ENCODE results near the gene RAB5IF. TPM values are rescaled to one million over a fixed set of nuclear protein-coding genes. Genes with fewer than 3 reads are reported as not detected.

RAB5IF gene
- total and polyA plus RNA-seq, 2 donors from 2014 or later: 71.0 to 110 TPM

DNA sequence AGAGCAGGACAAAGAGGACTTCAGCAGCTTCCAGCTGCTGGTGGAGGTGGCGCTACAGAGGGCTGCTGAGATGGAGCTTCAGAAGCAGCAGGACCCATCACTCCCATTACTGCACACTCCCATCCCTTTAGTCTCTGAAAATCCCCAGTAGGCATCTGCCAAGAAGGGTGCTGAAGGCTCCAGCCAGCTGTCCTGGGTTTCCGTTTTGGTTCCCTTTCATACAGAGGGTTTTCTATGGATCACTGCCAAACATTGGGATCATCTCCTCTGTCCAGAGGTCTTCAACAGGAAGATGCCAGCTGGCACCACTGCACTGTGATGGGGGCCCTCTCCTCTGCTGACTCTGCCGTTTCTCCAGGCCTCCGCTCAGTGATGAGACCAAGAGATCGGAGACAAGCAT is 14.3 kb upstream of the RAB5IF start:
- FAIRE-seq: no peak
- peaks cover 0 to 2% (median 0%) of the 10 kb centered on the region in 3 donors for H3K4me1 ChIP-seq (ENCODE audit: control insufficient read depth in 2 of 3, insufficient read depth in 2 of 3, low read depth in 1 of 3, low read length in 3 of 3)
- DNase-seq: no peak
- no peak overlapping the region for H3K4me3 ChIP-seq (ENCODE audit: low read length in 3 of 3)
- H3K27me3 ChIP-seq (ENCODE audit: control insufficient read depth, insufficient read depth, low read length): no peaks in the 10 kb centered on the region
- H3K9ac ChIP-seq (ENCODE audit: low read length in 3 of 3): no peak overlapping the region
- TF ChIP-seq, protein P1, sequence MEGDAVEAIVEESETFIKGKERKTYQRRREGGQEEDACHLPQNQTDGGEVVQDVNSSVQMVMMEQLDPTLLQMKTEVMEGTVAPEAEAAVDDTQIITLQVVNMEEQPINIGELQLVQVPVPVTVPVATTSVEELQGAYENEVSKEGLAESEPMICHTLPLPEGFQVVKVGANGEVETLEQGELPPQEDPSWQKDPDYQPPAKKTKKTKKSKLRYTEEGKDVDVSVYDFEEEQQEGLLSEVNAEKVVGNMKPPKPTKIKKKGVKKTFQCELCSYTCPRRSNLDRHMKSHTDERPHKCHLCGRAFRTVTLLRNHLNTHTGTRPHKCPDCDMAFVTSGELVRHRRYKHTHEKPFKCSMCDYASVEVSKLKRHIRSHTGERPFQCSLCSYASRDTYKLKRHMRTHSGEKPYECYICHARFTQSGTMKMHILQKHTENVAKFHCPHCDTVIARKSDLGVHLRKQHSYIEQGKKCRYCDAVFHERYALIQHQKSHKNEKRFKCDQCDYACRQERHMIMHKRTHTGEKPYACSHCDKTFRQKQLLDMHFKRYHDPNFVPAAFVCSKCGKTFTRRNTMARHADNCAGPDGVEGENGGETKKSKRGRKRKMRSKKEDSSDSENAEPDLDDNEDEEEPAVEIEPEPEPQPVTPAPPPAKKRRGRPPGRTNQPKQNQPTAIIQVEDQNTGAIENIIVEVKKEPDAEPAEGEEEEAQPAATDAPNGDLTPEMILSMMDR (IDR thresholded peaks at IDR 0.05; ENCODE audit: borderline replicate concordance, extremely low read depth, insufficient read depth): no peak
- intact Hi-C loops (cut with DNase I): no loop called here
- no peaks in the 10 kb centered on the region for H3K9me3 ChIP-seq (ENCODE audit: control insufficient read depth in 2 of 3, insufficient read depth in 1 of 3, low read length in 3 of 3)
- H3K27ac ChIP-seq (ENCODE audit: low read depth in 2 of 2, low read length in 2 of 2): no peak overlapping the region
- H3K36me3 ChIP-seq (ENCODE audit: control insufficient read depth in 2 of 3, insufficient read depth in 3 of 3, low read length in 3 of 3): peaks cover 0 to 4% (median 0%) of the 10 kb centered on the region in 3 donors

DNA sequence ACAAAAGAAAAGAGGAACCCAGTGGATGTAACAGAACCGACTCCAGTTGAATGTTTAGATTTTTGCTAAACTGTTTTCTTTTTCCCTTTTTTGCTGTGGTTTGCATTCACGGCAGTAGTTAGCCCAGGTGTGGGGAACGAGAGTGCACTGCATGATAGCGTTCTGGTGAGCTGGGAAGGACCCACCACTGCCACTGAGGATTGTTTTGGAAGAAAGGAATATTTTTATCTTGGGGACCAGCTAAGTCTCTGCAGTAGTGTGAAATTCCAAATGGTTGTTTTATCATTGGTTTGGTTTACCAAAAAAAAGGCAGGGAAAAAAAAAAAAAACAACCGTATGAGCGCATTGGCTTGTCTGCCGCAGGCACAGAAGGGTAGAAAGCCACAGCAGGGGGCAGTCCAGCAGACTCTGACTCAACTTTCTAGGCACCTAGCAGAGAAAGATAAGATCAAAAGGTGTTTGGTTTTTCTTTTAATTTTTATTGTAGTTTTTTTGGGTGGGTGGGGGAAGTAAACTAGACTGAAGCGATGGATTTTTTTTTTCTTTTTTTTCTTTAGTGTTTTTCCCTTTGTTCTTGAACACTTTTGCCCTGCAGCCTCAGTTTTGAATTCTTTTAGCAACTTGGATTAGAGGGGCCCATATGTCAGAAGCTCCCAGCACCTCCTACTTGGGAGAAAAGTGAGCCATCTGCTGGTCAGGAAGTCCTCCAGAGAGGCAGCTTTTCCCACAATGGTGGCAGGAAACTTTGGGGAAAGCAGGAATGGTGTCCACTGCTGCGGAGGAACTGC is 13.5 kb upstream of the RAB5IF start:
- Histone ChIP-seq H3K9me3 (ENCODE audit: control insufficient read depth in 2 of 3, insufficient read depth in 1 of 3, low read length in 3 of 3) (no peaks in the 10 kb centered on the region), H3K27ac (ENCODE audit: low read depth in 2 of 2, low read length in 2 of 2) (no peak overlapping the region), H3K36me3 (ENCODE audit: control insufficient read depth in 2 of 3, insufficient read depth in 3 of 3, low read length in 3 of 3) (peaks cover 0 to 4% (median 0%) of the 10 kb centered on the region in 3 donors), H3K4me3 (ENCODE audit: low read length in 3 of 3) (no peak overlapping the region), H3K27me3 (ENCODE audit: control insufficient read depth, insufficient read depth, low read length) (no peaks in the 10 kb centered on the region), H3K9ac (ENCODE audit: low read length in 3 of 3) (no peak overlapping the region), H3K4me1 (ENCODE audit: control insufficient read depth in 2 of 3, insufficient read depth in 2 of 3, low read depth in 1 of 3, low read length in 3 of 3) (no peaks in the 10 kb centered on the region)
- peak in 3 of 5 donors; percentile 31 to 75 (median 54) for DNase-seq
- FAIRE-seq: no peak
- intact Hi-C loops (cut with DNase I): no loop called here
- TF ChIP-seq, protein P1 (IDR thresholded peaks at IDR 0.05; ENCODE audit: borderline replicate concordance, extremely low read depth, insufficient read depth): peak; percentile 42

DNA sequence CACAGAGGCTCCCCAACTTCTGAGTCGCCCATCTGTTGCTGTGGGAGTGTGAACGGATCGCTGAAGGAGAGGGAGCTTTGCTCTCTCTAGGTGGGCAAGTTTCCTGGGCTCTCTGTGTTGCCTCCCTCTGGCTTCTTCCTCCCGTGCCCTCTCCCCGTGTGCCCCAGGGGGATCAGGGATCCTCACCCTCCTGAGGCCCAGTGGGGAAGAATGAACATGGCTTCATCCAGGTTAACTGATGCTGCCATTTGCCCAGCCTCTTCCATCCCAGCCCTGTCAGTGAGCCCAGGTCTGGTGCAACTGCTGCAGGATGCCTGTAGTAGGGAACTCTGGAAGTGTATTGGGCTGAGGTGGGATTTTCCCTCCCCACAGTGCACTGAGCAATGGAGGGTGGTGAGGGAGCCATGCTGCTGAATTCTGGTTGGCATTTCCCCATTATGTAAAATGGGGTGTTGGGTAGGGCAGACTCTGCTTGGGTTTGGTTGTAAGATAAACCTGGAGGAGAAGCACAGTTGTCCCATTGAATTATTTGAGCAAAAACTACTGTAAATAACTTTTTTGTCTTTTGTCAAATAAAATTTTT is 12.1 kb upstream of the RAB5IF start:
- Histone ChIP-seq H3K36me3 (ENCODE audit: control insufficient read depth in 2 of 3, insufficient read depth in 3 of 3, low read length in 3 of 3) (peaks cover 0 to 4% (median 0%) of the 10 kb centered on the region in 3 donors), H3K27me3 (ENCODE audit: control insufficient read depth, insufficient read depth, low read length) (no peaks in the 10 kb centered on the region), H3K4me1 (ENCODE audit: control insufficient read depth in 2 of 3, insufficient read depth in 2 of 3, low read depth in 1 of 3, low read length in 3 of 3) (peaks cover 0 to 3% (median 0%) of the 10 kb centered on the region in 3 donors), H3K9ac (ENCODE audit: low read length in 3 of 3) (no peak overlapping the region), H3K9me3 (ENCODE audit: control insufficient read depth in 2 of 3, insufficient read depth in 1 of 3, low read length in 3 of 3) (no peaks in the 10 kb centered on the region), H3K27ac (ENCODE audit: low read depth in 2 of 2, low read length in 2 of 2) (no peak overlapping the region), H3K4me3 (ENCODE audit: low read length in 3 of 3) (no peak overlapping the region)
- DNase-seq: no peak
- intact Hi-C loops (cut with DNase I): no loop called here
- no peak for FAIRE-seq
- TF ChIP-seq, protein P1 (IDR thresholded peaks at IDR 0.05; ENCODE audit: borderline replicate concordance, extremely low read depth, insufficient read depth): no peak

All from kidney (tissue), 14 donors.